ENCODE measurements around the gene JARID2.
A peak's percentile ranks its signal among the peaks of the same experiment; 100 is the strongest.

JARID2 gene

DNA sequence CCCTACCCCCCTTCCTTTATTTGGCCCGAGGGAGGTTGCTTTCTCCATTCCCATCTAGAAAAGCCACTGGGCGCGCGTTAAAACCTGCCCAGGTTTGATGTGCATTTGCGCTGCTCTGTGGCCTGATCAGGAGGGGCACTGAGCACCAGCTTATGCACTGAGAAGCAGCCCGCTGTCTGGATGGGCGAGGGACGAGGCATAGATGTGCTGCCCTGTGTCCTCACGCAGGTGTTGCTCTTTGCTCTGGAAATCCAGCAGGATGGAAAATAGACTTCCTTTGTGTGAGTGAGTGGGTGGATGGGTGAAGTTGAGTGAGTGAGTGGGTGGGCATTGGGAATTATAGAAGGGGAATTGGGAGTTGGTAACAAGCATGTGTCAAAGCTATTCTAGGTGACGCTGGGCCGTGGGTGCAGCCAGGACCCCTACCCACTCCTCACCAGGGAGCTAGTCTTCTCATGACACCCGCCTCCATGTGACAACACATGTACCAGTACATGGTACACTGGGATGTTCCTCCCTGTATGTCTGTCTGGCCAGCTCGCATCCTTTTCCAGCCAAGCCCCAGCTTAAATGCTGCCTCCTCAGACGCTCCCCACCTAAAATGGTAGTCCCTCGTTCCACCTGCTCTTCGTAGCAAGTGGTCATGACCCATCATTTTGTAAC lies 254.3 kb downstream of the JARID2 start:
- DNase-seq: no peak

DNA sequence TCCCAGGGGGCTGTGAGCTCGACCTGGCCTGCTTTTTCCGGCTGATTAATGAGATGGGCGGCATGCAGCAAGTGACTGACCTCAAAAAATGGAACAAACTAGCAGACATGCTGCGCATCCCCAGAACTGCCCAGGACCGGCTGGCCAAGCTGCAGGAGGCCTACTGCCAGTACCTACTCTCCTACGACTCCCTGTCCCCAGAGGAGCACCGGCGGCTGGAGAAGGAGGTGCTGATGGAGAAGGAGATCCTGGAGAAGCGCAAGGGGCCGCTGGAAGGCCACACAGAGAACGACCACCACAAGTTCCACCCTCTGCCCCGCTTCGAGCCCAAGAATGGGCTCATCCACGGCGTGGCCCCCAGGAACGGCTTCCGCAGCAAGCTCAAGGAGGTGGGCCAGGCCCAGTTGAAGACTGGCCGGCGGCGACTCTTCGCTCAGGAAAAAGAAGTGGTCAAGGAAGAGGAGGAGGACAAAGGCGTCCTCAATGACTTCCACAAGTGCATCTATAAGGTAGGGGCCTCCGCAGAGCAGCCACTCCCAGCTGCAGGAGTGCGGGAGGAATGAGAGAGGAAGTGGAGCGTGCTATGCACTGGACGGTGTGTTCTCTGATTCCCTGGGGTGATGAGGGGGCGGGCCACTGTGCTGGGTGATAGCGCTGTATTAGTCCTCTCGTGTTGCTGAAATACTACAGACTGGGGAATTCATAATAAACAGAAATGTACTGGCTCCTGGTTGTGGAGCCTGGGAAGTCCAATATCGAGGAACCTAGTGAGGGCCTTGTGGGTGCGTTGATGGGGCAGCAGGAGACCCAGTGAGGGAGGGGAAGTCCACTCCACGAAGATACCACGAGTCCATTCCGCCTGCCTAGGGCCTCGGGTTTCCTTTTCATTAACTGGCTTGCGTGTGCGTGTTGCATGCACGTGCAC lies 255.3 kb downstream of the JARID2 start:
- DNase-seq: no peak

DNA sequence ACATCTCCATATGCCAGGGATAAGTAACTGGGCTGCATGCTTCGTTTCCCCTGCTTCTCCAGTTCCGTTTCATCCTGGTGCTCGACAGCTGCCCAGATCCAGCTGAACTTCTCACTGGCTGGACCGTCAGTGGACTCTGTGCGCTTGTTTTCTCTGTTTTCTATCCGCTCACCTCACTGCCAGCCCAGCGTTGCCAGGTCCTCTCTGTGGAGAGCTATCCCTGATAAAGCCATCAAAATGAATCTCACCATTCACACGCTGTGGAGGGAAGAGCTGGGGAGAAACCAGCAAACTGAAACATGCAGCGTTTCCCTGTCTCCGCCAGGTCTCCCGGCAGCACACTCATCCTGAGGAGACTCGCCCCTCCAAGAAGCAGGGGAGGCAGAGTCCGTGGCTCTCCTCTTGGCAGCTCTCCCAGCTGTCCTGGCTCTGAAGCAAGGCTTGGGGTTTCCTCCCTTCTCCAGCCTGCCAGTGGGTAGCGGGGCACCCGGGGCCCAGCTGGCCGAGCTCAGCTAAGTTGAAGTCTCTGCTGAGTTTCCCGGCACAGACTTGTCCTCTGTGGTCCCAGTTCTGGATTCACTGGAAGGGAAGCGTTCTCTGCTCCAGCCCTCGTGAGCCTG lies 256.1 kb downstream of the JARID2 start:
- DNase-seq: no peak

DNA sequence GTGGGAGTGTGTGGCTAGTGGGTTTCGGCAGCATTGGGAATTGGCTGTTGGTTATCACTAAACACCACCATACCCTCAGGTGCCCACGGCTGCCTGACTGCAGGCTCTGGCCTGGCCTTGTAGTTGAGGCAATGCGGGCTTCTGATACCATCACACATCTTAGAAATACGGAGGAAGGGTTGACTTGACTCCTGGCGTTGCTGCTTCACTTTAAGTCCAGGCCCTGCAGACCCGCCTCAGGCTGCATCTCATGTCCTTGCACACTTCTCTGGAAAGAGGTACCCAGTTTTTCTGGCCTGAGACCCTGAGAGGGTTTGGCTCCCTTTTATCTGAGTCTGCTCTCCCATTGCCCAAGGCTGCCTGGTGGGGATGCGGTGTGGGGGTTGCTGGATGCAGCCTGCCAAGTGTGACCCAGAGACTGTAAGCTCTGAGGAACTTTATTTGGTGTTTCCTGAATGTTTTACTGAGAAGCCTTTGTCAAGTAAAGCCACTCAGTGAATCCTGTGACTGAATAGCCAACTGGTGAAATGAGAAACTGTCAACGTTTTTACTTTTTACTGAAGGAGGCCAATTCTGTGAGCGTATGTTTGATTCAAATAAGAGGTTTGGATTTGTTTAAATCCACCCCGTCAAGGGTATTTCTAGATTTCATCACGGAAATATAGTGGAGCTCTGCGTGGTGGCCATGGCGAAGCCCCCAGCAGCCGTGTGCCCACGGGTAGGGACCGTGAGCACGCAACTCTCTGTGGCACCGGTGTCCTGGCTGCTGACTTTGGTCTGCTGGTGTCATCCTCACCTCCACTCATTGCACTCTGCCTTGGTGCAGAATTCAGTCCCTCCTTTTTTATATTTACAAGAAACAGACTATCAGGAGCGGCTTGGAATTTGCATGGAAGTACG lies 256.8 kb downstream of the JARID2 start:
- DNase-seq: no peak

DNA sequence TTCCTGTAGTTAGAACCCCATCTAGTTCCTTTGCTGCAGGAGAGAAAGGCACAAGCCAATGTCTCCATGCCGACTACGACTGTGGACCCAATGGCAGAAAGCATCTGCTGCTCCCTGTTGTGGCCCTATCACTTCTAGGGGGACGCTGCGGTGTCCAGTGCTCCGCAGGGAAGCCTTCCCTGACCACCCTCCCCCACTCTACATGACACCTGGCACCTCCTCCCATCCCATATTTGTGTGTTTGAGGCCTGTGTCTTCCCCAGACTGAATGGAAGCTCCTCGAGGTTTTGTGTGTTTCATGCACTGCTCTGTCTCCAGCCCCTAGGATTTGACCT lies 257.4 kb downstream of the JARID2 start:
- no peak for DNase-seq

DNA sequence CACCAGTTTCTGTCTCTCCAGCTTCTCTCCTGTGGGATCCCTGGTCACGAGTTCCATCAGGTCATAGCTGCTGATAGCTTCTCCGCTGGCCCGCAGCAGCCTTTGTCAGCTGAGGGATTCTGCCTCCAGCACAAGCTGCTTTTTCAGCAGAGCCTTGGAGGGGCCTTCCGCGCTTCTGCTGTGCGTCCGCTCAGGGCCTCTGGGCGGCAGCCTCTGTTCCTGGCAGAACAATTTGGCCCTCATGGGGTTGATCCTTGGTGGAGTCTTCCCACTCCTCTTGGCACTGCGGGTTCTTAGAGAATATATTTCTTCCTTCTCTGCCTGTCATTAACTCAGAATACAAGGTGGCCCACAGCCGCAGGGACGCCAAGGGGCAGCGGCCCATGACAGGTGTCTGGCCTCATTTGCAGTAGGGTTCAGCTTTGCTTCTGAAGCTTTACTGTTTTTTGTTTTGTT lies 258.2 kb downstream of the JARID2 start:
- DNase-seq: no peak

DNA sequence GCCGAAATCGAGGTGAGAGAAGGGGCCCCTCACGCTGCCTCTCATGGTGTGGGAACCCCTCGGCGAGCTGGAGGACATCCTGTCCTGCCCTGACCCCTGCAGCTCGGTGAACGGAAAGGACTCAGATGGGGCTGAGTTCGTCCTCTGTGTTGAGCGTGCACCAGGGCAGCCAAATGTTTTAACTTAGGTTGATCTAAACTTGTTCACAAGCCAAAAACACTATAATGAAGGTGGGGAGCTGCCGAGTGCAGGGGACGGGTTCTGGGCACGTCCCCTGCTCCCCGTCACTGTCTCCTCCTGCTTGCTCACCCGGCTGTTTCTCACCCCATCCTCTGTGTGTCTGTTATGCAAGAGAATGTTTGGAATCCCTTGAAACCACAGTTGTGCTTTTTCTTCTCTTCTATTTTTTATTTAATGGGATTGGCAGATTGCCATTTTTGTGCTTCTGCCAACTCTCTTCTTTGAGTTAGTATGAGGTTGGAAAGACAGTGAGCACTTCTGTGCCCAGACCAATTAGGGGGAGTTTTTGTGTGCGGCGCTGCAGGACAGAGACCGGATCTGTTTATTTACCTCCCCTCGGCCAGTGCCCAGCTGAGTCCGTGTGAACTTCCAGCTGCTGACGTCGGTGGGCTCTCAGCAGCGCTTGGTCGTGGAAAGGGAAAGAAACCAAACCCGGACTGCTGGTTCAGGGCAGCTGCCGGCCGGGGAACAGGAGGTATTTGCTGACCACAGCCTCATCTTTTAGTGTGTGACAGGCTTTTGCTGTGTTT lies 258.9 kb downstream of the JARID2 start:
- DNase-seq: no peak

DNA sequence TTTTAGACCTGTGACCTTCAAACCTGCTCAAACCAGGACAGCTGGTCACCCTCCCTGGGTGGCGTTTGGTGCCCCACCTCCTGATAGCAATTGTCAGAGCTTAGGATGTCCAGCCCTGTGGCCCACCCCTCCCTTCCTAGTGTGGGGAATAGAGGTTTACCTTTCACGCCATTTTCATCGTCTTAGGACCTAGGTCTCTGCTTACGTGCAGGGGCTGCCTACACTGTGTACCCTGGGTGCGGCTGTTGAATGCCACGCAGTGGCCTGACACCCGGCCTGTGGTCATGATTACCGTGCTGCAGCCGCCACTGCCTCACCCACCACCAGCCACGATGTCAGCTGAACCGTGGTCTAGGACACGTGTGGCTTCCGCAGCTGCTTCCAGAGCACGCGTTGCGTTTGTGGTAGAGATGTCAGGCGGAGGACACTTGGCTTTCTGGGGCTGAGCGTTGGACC lies 259.6 kb downstream of the JARID2 start:
- no peak for DNase-seq

DNA sequence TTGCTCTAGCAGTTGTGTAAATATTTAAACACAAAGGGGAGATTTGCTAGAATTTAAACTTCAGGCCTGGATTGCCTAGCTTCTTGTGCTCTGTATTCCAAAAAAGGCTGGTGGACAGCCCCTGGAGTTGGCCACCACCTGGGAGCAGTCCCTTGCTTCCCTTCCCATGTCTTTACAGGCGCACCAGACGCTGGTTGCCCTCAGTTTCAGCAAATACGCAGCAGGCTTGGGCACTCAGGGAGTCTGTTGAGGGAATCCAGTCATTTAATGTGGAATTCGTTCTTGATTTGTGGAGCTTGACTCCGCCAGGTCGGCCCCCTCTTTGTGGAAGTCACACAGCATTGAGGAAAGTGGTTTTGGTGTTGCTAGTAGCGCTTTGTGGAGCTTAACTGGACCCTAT lies 260.2 kb downstream of the JARID2 start:
- no peak for DNase-seq

DNA sequence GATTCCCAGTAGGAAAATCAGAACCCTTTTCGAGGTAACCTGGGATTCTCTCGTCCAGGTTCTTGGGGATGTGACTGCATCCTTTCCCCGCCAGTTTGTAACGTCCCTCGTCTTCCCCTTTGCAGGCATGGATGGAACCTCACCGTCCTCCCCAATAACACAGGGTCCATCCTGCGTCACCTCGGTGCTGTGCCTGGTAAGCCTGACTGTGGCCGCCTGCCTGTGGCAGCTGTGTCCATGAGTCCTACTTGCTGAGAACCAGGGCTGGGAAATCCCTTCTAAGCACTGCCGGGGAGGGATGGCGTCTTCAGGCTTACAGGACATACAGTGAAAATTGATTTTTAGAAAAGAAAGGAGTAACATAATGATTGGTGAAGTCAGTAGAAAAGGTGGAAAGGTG lies 261.4 kb downstream of the JARID2 start:
- DNase-seq: no peak

DNA sequence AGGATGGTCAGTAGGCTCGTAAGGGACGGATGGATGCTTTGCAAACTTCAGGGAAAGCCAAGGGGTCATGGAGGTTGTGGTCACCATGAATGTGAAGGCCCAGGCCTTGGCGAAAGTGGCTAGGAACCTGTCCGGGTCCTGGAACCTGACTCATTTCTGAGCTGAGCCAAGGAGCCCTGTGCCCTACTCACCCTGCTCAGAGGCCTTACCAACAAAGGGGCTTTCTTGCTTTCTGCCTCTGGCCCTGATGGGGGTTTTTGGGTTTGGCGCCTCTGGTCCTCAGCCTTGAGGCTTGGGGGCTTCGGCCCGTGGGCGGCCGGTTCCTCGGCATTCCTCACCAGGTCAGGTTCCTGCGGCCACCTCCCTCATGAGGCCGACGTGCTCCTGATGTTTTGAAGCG lies 261.9 kb downstream of the JARID2 start:
- DNase-seq: no peak

DNA sequence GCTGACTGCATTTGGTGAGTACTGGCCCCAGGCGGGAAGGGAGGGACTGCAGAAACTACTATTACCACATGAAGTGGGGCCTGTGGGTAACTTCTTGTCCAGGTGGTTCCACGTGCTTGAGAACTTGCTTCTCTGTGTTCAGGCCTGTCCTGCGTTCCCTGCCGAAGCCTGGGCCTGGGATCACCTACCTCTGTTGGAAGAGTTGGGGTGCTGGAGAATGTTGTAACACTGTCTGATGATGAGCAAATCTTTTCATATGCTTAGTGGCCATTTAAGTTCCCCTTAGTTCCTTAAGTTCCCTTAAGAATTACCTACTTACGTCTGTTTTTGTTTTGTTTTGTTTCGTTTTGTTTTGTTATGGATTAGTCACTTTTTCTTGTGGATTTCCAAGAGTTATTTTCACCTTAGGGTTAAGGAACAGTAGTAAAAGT lies 262.6 kb downstream of the JARID2 start:
- no peak for DNase-seq

DNA sequence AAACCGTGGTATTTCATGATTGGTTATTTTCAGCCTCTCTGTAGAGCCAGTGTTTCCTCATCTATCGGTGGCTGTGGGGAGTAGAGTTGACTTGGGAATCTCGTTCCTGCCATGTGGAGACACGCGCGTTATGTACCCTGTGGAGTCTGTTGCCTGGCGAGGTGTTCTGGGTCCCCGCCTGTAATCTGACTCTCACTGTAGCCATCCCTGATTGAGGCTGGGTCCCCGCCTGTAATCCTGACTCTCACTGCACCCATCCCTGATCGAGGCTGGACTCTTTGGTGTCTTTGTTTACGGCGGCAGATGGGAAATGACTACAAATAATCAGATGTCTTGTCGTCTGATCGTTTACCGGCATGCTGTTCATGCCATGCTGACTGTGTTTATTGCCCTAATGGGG lies 263.1 kb downstream of the JARID2 start:
- DNase-seq: no peak

DNA sequence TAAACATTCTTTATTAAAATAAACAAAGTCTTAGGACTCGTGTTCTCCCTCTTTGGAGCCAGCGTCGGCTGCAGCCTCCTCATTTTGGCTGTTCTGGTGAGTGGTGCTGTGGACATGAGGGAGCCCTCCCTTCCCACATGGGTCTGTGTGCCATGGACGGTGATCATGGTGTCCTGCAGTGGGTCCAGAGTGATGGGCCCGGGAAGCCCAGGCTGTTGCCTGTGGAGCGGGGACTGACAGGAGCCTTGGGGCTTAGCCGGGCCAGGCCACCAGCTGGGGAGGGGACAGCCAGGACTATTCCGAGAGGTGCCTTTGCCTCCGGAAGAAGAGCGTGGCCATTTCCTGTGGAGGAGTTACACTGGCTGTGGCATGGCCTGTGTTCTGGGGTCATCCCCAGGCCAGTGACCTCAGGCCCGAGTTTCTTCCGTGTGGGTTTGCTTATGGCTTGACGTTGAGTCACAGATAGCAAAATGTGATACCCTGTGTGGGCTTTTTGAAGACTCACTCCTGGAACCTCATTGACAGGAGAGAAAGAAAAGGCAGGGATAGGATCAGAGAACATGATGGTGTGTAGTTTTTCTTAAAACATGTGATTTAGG lies 263.6 kb downstream of the JARID2 start:
- no peak for DNase-seq

DNA sequence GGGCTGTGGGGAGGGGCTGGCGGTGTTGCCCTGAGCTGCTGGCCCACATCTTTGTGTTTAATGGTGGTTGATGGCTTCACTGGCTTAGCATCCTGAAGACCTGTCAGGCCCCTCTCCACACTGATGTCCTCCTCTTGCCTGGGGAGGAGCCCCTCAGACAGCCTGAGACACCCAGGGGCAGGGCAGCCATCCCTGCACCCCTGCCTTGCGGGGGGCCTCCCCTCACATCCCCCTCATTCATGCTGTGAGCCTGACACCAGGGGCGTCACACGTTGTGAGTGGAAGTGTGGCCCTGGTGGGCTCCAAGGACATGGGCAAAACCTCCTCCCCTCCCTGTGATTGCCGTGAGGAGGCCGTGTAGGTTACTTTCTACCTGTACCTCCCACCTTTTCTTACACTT lies 264.3 kb downstream of the JARID2 start:
- no peak for DNase-seq

DNA sequence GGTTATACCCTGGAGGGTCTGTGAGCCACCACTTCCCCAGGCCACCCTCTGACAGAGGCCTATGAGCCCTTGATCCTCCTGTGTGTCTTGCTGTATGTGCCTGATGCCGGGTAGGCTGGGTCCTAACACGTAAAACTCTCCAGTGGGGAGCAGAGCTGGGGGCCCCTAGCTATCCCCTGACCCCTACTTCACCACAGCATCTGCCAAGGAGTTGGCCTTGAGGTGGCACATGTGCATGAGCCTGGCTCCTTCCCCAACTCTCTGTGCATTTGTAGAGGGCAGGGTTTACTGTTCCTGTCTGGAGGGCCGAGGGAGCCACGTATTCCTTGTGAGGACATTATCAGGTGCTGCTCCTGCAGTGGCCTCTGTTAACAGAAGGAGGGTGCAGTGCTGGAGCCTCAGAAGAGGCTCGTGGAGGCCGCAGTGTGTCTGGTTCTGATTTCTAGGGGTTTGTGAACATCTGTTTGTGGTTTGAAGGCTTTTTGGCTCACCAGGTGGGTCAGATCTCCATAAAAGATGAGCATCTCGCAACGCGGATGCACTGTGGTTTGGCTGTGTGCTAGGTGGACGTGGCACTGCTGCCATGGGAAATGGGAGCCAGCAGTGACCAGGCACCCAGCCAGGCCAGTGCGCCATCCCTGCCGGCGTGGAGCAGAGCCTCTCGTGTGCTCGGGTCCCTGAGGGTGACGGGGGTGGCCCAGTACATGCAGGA lies 264.8 kb downstream of the JARID2 start:
- no peak for DNase-seq

DNA sequence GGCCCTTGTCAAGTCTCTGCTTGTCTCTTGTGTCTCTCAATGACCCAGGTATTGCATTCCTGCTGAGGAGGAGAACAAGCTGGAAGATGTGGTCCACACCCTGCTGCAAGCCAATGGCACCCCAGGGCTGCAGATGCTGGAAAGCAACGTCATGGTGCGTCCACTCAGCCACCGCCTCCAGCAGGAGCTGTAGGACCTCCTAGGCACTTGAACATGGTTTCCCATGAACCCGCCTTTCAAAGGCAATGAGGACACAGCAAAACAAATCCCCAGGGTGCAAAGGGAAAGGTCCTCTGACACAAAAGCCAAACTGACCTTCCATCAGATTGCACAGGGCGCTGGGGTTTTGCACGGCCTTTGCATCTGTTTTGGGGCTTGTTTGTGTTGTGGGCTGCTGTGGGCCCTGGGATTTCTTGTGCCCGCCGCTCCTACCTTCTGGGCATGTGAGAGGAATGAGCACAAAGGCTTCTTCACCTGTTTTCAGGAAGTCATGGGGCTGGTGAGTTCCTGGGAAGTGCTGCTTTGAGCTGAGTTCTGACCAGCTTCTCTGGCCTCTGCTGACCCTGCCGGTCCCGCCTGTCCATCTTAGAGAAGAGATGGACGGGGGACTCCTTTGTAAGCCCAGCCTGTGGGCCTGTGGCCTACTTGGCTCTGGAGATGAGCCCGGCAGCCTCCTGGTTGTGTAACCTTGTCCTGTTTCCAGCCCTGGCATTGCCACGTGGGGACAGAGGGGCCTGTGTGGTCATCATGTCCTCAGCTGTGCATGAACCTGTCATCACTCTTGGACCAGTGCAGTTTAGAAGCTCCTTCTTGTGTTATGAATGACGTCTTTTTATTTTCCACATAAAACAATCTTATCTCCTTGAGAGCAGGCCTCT lies 265.6 kb downstream of the JARID2 start:
- no peak for DNase-seq

DNA sequence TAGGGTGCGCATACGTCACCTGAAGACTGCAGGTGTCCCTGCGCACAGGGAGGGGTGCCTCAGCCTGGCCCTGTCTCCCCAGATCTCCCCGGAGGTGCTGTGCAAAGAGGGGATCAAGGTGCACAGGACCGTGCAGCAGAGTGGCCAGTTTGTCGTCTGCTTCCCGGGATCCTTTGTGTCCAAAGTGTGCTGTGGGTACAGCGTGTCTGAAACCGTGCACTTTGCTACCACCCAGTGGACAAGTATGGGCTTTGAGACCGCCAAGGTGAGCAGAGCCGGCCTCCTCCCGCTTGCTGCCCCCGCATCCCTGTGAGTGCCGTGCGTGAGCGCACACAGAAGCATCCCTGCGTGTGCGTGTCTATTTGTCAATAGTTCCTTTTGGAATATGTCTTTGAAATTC lies 266.3 kb downstream of the JARID2 start:
- peak in 1 of 2 experiments; percentile 51 for DNase-seq

DNA sequence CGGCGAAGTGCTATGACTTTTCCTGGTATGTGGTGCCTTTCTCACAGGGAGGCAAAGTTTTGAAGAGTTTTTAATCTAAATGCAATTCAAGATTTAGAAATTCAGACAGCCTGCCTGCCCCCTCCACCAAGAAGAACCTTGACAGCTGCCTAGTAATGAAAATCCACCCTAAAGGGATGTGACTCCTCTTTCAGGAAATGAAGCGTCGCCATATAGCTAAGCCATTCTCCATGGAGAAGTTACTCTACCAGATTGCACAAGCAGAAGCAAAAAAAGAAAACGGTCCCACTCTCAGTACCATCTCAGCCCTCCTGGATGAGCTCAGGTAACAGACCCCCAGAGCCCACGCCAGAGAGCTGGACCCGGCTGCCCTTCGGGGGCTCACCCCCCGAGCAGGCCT lies 266.9 kb downstream of the JARID2 start:
- no peak for DNase-seq
